Iris pigment epithelial cell (primary cell): ENCODE results near the gene LRBA.
A peak's percentile ranks its signal among the peaks of the same experiment; 100 is the strongest.

Experiments
- DNase-seq: peaks from one replicate; pipeline ENCODE4 v3.0.0-alpha.2; 2011; ENCODE audit warnings: low read depth

The LRBA gene

DNA sequence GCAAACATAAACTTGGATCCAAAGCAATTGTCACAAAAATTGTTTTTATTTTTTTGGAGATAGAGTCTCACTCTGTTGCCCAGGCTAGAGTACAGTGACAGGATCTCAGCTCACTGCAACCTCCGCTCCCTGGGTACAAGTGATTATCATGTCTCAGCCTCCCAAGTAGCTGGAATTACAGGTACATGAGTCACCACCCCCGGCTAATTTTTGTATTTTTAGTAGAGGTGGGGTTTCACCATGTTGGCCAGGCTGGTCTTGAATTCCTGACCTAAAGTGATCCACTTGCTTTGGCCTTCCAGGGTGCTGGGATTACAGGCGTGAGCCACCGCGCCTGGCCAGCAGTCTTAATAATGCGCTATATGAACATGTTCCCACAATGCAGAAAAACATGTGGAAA is 272.2 kb downstream of the LRBA start:
- DNase-seq, result peak; percentile 11

- DNase-seq, result peak; percentile 10
Measured at GRCh38 chr4:150739591-150739990, 275.5 kb downstream of the LRBA start.

GRCh38 chr4:150725957-150726523 is 289.0 kb downstream of the LRBA start:
- DNase-seq, result no peak

DNA sequence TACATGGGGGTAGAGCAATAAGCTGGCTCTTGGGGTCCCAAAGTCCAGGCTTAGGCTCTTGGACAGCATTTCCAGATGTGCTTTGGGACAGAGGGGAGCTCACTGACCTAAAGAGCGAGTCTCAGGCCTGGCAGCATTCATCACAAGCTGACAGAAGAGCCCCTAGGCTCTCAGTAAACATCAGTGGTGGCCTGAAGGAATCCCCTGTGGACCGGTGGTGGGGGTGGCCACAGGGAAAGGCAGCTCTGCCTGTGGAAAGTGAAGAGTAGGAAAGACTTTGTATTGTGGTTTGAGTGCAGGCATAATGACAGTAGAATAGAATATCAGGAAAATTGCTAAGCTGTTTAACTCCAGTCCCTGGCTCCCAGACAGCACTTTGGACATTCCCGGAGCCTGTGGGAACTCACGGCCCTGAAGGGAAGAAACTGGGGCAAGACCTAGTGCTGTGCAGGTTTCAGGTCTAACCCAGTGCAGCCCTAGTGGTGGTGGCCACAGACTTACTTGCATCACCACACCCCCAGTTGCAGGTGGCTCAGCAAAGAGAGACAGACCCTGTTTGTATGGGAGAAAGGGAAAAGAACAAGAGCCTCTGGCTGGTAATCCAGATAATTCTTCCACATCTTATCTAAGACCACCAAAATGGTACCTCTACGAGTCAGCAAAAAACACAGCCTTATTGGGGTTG is 291.2 kb downstream of the LRBA start:
- DNase-seq, result no peak

DNA sequence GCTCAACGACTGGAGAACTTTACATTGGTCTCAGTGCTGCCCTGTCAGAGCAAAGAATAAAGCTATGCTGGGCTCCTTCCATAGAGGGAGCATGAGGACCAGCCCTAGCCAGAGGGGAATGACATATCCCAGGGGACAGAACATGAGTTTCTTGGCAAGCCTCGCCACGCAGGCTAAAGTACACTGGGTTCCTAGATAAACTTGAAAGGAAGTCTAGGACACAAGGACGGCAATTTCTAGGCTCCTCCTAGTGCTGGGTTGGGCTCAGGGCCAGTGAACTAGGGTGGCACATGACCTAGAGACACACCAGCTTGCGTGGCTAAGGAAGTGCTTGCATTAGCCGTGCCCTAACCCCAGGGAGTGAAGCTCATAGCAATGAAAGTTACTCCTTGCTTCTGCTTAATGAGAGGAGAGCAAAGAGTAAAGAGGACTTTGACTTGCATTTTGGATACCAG is 292.1 kb downstream of the LRBA start:
- DNase-seq, result peak; percentile 7

DNA sequence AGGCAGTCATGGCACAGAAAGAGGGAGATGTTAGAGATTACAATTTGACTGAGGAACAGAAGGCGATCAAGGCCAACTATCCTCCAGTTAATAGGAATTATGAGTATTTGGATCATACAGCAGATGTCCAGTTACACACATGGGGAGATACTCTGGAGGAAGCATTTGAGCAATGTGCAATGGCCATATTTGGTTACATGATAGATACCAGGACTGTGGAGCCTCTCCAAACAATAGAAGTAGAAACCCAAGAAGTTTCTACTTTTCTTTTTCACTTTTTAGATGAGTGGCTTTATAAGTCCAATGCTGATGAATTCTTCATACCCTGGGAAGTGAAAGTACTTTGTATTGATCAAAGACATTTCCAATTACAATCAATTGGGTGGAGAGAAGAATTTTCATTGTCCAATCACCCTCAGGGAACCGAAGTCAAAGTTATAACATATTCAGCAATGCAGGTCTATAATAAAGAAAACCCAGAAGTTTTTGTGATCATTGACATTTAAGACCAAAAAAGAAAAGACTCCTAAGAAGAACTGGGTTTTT is 294.0 kb downstream of the LRBA start:
- DNase-seq, result no peak

GRCh38 chr4:150717952-150718351 is 297.1 kb downstream of the LRBA start:
- DNase-seq, result no peak

- DNase-seq, result no peak
Measured at GRCh38 chr4:150714462-150715438, 300.3 kb downstream of the LRBA start.

GRCh38 chr4:150713251-150713650 is 301.8 kb downstream of the LRBA start:
- DNase-seq, result no peak

DNA sequence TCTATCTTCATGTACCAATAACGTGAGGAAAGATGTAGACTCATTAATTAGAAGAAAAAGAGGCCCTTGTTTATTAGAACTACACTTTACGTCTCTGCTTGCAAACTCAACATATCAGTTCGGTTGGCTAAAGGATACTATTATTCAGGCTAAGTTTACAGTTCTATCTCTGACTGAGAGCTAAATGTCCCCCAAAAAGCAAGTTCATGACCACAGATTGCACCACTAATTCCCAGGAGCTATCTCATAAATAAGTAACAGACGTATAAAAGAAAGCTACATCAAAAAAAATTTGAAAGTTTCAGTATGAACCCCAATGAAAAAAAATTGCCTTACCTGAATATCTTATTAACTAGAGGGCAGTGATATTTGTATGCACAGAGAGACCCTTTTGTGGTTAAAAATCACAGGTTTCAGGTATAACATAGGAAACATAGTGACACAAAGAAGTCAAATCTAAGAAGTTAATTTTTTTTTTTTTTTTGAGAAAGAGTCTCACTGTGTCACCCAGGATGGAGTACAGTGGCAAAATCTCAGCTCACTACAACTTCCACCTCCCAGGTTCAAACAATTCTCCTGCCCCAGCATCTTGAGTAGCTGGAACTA is 304.2 kb downstream of the LRBA start:
- DNase-seq, result no peak

DNA sequence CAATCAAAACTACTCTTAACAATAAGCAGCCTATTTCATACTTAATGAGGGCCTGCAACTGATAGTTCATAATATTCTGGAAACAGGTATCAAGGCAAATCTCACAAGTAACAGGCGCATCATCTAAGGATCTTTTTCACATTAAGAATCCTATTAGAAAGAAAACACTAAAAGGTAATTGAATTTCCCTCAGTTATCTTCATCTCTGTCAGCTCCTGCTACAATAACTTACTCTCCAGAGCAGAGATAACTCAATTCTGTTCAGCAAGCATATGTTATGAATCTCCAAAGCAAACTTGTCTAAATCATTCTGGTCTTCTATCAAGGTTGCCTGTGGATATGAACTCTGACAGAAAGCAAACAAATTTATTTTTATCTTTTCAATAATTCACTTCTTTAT is 307.1 kb downstream of the LRBA start:
- DNase-seq, result no peak

DNA sequence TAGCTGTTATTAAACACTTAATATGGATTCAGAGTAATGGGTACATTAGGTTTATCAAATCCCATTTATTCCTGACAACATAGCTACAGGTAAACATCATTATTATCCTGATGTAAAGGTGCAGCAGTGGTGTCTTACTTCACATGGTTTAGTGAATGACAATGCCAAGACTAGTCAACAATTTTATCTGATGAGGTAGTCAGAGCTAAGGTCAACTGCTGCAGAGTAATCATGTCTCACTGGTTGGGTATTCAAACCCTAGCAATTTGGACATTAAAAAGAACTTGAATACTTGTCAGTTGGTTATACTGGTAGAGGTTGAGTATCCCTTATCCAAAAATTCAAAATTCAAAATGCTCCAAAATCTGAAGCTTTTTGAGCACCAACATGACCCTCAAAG is 315.5 kb downstream of the LRBA start:
- no peak for DNase-seq

DNA sequence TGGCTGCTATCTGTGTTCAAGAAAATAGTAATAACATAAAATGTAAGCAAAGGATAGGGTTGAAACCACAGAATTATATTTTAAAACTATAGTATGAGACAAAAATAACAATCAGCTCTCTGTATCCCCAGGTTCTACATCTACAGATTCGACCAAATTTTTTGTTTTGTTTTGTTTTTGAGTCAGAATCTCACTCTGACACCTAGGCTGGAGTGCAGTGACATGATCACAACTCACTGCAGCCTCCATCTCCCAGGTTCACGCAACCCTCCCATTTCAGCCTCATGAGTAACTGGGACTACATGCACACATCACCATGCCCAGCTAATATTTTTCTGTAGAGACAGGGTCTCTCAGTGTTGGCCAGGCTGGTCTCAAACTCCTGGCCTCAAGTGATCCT is 319.9 kb downstream of the LRBA start:
- DNase-seq, result no peak

DNA sequence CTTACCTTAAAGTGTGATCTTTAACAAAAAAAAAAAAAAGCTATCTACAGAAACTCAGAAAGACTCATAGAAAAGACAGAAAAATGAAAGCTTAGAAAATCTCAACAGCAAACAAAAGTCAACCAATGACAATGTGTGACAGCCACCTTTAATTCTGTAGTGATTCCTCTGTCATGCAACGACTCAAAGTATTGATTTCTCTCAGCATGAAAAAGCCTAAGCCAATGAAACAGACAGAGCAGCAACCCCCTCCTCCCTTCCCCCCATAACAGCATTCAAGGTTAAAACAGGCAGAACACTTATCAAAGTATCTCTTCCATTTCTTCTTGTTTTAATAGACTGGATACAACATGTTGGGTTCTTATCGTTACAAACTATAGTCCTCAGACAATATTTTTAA is 320.6 kb downstream of the LRBA start:
- no peak for DNase-seq

GRCh38 chr4:150683775-150684350 is 331.2 kb downstream of the LRBA start:
- DNase-seq, result no peak

DNA sequence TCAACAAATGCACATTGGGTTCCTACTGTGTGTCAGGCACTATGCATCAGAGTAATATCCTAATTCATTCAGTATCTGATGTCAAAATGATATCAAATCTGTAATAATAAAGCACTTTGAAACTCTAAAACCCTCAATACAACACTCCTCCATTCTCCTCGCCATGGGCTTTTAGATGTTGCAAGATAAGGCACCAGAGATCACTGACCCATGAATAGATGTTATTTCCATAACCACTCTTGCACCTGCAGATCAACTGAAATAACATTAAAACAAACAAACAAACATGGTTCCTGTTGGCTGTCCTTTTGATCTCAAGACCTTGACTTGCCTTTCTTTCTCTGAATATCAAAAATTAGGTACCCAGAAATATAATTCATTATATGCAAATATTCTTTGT is 333.0 kb downstream of the LRBA start:
- no peak for DNase-seq

DNA sequence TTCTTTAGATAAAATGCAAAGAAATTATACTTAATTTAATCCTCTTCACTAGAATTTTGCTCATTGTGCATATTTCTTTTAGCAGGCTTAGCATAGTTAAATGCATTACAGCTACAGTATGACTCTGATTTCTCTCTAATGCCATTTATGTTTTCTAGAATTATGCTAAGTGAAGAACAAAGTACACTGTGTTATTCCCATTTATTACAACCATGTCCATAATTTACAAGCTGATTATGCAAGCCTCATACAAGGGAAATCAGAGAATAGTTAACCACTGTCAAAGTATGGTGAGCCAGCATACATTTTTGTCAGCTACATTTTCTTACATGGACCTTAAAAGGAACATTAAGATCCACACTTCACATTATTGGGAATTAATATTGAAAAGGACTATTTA is 334.0 kb downstream of the LRBA start:
- no peak for DNase-seq

- DNase-seq, result no peak
Measured at GRCh38 chr4:150680651-150681050, 334.4 kb downstream of the LRBA start.

DNA sequence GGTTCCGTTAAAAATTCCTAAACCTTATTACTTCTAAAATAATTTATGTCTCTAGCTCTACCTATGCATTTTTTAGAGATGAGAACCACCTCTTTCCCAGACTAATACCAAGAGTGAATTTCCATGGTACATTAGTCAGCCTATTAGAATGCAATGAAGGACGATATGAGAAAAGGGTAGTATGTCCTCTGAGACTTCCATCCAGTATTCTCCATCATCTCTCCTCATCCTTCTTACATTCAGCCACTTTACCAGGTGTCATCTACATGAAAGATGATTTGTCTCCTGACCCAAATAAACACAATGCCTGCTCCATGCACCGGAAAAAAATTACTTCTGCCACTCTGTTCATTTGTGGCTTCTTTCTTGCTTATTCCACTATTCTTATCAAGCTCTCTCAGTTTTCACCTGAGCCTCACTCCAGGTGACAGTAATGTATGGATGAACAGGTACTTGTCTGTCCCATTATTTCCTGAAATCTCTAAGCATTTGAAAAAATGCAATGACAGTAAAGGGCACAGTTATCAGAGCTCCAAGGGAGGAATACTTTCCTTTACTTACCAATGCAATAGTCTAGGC is 335.2 kb downstream of the LRBA start:
- peak; percentile 17 for DNase-seq

DNA sequence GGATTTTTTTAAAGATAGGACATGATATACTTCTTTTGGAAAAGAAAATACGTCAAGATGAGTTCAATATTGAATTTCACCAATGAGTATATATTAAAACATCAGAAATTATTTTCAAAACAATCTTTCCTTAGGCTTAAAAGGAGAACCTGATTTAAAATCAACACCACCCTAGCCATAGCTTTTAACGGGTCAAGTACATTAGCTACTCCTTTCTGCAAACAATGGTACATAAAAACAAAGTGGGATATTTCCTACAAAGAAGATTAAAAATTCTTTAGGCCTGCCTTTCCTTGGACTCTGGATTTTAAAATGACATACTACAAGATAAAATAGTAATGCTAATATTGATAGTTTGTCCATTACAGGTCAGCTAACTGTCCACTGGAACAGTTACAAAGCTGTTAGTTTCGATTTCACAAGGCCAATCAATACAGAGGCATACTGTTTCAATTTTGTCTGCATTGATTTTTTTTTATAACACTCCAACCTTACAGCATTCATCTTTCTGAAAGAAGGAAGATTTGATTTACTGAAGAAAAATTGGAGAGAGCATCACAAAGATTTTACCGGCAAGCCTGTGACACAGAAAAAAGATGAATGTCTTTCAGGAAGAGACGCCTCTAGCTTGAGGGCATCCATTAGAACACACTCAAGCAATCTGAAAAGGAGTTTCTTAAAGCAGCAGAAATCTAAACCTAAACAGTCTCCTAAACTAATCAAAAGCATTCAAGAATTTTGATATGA is 335.9 kb downstream of the LRBA start:
- DNase-seq, result peak; percentile 5

GRCh38 chr4:150673793-150674192 is 341.3 kb downstream of the LRBA start:
- DNase-seq, result no peak
